H9 (cell line): Measurements from ENCODE around the gene HMGB4. TPM values are rescaled to one million over a fixed set of nuclear protein-coding genes. Genes with fewer than 3 reads are reported as not detected.

ENCODE experiments used
- DNase-seq: peaks from one replicate; pipeline ENCODE4 v3.0.0-alpha.2; 2017
- H2AFZ ChIP-seq: one replicate; pipeline ENCODE4 v1.6.1; 2013; ENCODE audit warnings: mild to moderate bottlenecking, low read length, control low read depth, moderate library complexity
- H2AK5ac ChIP-seq: 2 replicates; pipeline ENCODE4 v1.6.1; 2013; ENCODE audit warnings: low read length, control low read depth, mixed read lengths; ENCODE audit not compliant: insufficient read length
- H2BK120ac ChIP-seq: one replicate; pipeline ENCODE4 v1.6.1; 2013; ENCODE audit warnings: low read depth, mild to moderate bottlenecking, low read length, control low read depth, inconsistent platforms; ENCODE audit not compliant: poor library complexity, severe bottlenecking
- H2BK12ac ChIP-seq: 2 replicates; pipeline ENCODE4 v1.6.1; 2013; ENCODE audit warnings: low read length, control low read depth, mixed read lengths, low read depth; ENCODE audit not compliant: insufficient read length
- H2BK15ac ChIP-seq: 2 replicates; pipeline ENCODE4 v1.6.1; 2013; ENCODE audit warnings: low read depth, low read length, control low read depth
- H2BK20ac ChIP-seq: one replicate; pipeline ENCODE4 v1.6.1; 2013; ENCODE audit warnings: low read depth, mild to moderate bottlenecking, low read length, control low read depth, inconsistent platforms; ENCODE audit not compliant: poor library complexity, severe bottlenecking
- H2BK5ac ChIP-seq: 2 replicates; pipeline ENCODE4 v1.6.1; 2013; ENCODE audit warnings: low read length, control low read depth, mixed read lengths; ENCODE audit not compliant: insufficient read length
- H3K14ac ChIP-seq: 2 replicates; pipeline ENCODE4 v1.6.1; 2013; ENCODE audit warnings: low read length, control low read depth; ENCODE audit not compliant: insufficient read depth
- H3K18ac ChIP-seq: 2 replicates; pipeline ENCODE4 v1.6.1; 2013; ENCODE audit warnings: low read depth, mild to moderate bottlenecking, mixed read lengths, low read length, control low read depth; ENCODE audit not compliant: insufficient read length
- H3K23ac ChIP-seq: 2 replicates; pipeline ENCODE4 v1.6.1; 2013; ENCODE audit warnings: low read length, control low read depth, mixed read lengths, low read depth; ENCODE audit not compliant: insufficient read length
- H3K23me2 ChIP-seq: 2 replicates; pipeline ENCODE4 v1.6.1; 2013; ENCODE audit warnings: low read depth, mild to moderate bottlenecking, mixed read lengths, low read length, control low read depth; ENCODE audit not compliant: insufficient read length, poor library complexity, severe bottlenecking
- H3K27ac ChIP-seq: 2 replicates; pipeline ENCODE4 v1.5.1; 2013; ENCODE audit warnings: low read length, control low read depth, mixed read lengths, low read depth; ENCODE audit not compliant: insufficient read length
- H3K27me3 ChIP-seq: 2 replicates; pipeline ENCODE4 v1.6.1; 2013; ENCODE audit warnings: low read length, control low read depth, inconsistent platforms; ENCODE audit not compliant: insufficient read depth
- H3K4ac ChIP-seq: 2 replicates; pipeline ENCODE4 v1.6.1; 2013; ENCODE audit warnings: low read depth, mild to moderate bottlenecking, control low read depth, inconsistent platforms, low read length, moderate library complexity
- H3K4me1 ChIP-seq: 2 replicates; pipeline ENCODE4 v1.6.1; 2013; ENCODE audit warnings: low read length, control low read depth, inconsistent platforms; ENCODE audit not compliant: insufficient read depth
- H3K4me2 ChIP-seq: 2 replicates; pipeline ENCODE4 v1.6.1; 2013; ENCODE audit warnings: low read length, control low read depth, mixed read lengths; ENCODE audit not compliant: insufficient read length, insufficient read depth
- H3K56ac ChIP-seq: 2 replicates; pipeline ENCODE4 v1.6.1; 2013; ENCODE audit warnings: low read depth, mild to moderate bottlenecking, mixed read lengths, low read length, control low read depth; ENCODE audit not compliant: insufficient read length
- H3K79me1 ChIP-seq: 2 replicates; pipeline ENCODE4 v1.6.1; 2013; ENCODE audit warnings: low read depth, mild to moderate bottlenecking, moderate library complexity, low read length, control low read depth, inconsistent platforms; ENCODE audit not compliant: insufficient read depth, poor library complexity, severe bottlenecking
- H3K79me2 ChIP-seq: 2 replicates; pipeline ENCODE4 v1.6.1; 2013; ENCODE audit warnings: low read length, control low read depth, inconsistent platforms; ENCODE audit not compliant: insufficient read depth
- H3K9ac ChIP-seq: 2 replicates; pipeline ENCODE4 v1.6.1; 2013; ENCODE audit warnings: low read length, control low read depth, mixed read lengths; ENCODE audit not compliant: insufficient read length; ENCODE audit errors: extremely low read depth
- H3K9me3 ChIP-seq: one replicate; pipeline ENCODE4 v1.6.1; 2013; ENCODE audit warnings: low read depth, low read length, inconsistent platforms; ENCODE audit not compliant: control insufficient read depth
- H3T11ph ChIP-seq: one replicate; pipeline ENCODE4 v1.6.1; 2013; ENCODE audit warnings: mild to moderate bottlenecking, low read length, control low read depth, inconsistent platforms
- H4K20me1 ChIP-seq: one replicate; pipeline ENCODE4 v1.6.1; 2013; ENCODE audit not compliant: control insufficient read depth, insufficient read length, insufficient read depth
- H4K5ac ChIP-seq: 2 replicates; pipeline ENCODE4 v1.6.1; 2013; ENCODE audit warnings: low read depth, mild to moderate bottlenecking, mixed read lengths, low read length, control low read depth; ENCODE audit not compliant: insufficient read length
- H4K8ac ChIP-seq: replicated peaks from 2 replicates; pipeline ENCODE4 v1.6.1; 2013; ENCODE audit warnings: low read length, control low read depth, mixed read lengths, low read depth; ENCODE audit not compliant: insufficient read length
- H4K91ac ChIP-seq: 2 replicates; pipeline ENCODE4 v1.6.1; 2013; ENCODE audit warnings: low read depth, mild to moderate bottlenecking, moderate library complexity, mixed read lengths, low read length, control low read depth; ENCODE audit not compliant: insufficient read length
- H3K27ac Mint-ChIP-seq, 3 experiments: 2 replicates in 2 of 3; 3 replicates in 1 of 3; pipeline ENCODE4 v1.8.0; 2020 to 2021; ENCODE audit warnings: mixed read lengths in 3 of 3, mild to moderate bottlenecking in 1 of 3, moderate library complexity in 1 of 3
- H3K27me3 Mint-ChIP-seq: 2 replicates; pipeline ENCODE4 v1.8.0; 2021; ENCODE audit warnings: low read depth, mild to moderate bottlenecking, moderate library complexity, mixed read lengths
- H3K36me3 Mint-ChIP-seq, 3 experiments: 2 replicates in 2 of 3; 3 replicates in 1 of 3; pipeline ENCODE4 v1.8.0; 2020 to 2021; ENCODE audit warnings: low read depth in 3 of 3, mixed read lengths in 3 of 3; ENCODE audit not compliant: insufficient read depth in 1 of 3
- H3K4me1 Mint-ChIP-seq, 2 experiments: 2 replicates each; pipeline ENCODE4 v1.8.0; 2020; ENCODE audit warnings: mixed read lengths in 2 of 2
- H3K4me3 Mint-ChIP-seq, 2 experiments: 2 replicates in 1 of 2; 3 replicates in 1 of 2; pipeline ENCODE4 v1.8.0; 2020 to 2021; ENCODE audit warnings: mild to moderate bottlenecking in 2 of 2, mixed read lengths in 2 of 2, moderate library complexity in 1 of 2
- H3K9me3 Mint-ChIP-seq, 2 experiments: 2 replicates in 1 of 2; 3 replicates in 1 of 2; pipeline ENCODE4 v1.8.0; 2020; ENCODE audit warnings: mild to moderate bottlenecking in 2 of 2, mixed read lengths in 2 of 2, moderate library complexity in 1 of 2
- CTCF ChIP-seq: fragments of 200-600 bp; sonication (generic); conservative IDR thresholded peaks from 3 replicates; pipeline ENCODE4 v1.8.0; 2021; ENCODE audit warnings: antibody characterized with exemption, mild to moderate bottlenecking
- WGBS: extraction: QIAGEN DNeasy Blood & Tissue Kit; methylation state at CpG from one replicate; pipeline ENCODE4 v1.1.7; 2013; ENCODE audit warnings: missing lambda C conversion rate, low lambda C conversion rate, mixed read lengths; ENCODE audit not compliant: insufficient read length; ENCODE audit errors: extremely low coverage; 5-methylcytosine and 5-hydroxymethylcytosine counted together
- total RNA-seq: library from RNA; stranded (reverse); gene quantifications from 2 replicates; pipeline ENCODE4 v1.2.1, GENCODE V29; 2021

HMGB4 gene
- total RNA-seq, 1 experiment from 2014 or later, result not detected

GRCh38 chr1:33837635-33838034 is 26.2 kb upstream of the HMGB4 start:
- no peak overlapping the region for H3K23ac ChIP-seq
- no peaks in the 10 kb centered on the region for H3K79me2 ChIP-seq
- H2AK5ac ChIP-seq, result no peak overlapping the region
- no CpG with 5 or more reads among the region's 3 CpGs for WGBS
- no peak overlapping the region for H4K5ac ChIP-seq
- DNase-seq, result no peak
- no peak overlapping the region for H2BK5ac ChIP-seq
- no peak overlapping the region for H3K4me2 ChIP-seq
- H3K9me3 Mint-ChIP-seq, result peaks cover 23 to 29% of the 10 kb centered on the region in 2 experiments
- H3K79me1 ChIP-seq, result no peaks in the 10 kb centered on the region
- no peak overlapping the region for H3K18ac ChIP-seq
- no peak overlapping the region for H2BK12ac ChIP-seq
- no peak overlapping the region for H2AFZ ChIP-seq
- H3K23me2 ChIP-seq, result no peaks in the 10 kb centered on the region
- H3K4ac ChIP-seq, result no peak overlapping the region
- no peak overlapping the region for H3K56ac ChIP-seq
- no peaks in the 10 kb centered on the region for H3K27me3 ChIP-seq
- H3K27ac ChIP-seq, result no peak overlapping the region
- no peak overlapping the region for H3T11ph ChIP-seq
- H3K4me1 Mint-ChIP-seq, result no peaks in the 10 kb centered on the region
- no peak overlapping the region for H4K91ac ChIP-seq
- H2BK120ac ChIP-seq, result no peak overlapping the region
- peaks cover 16 to 35% (median 31%) of the 10 kb centered on the region in 3 experiments for H3K36me3 Mint-ChIP-seq
- no peak overlapping the region for H3K27ac Mint-ChIP-seq
- H2BK20ac ChIP-seq, result no peak overlapping the region
- H3K9ac ChIP-seq, result no peak overlapping the region
- H4K8ac ChIP-seq, result no peak overlapping the region
- H4K20me1 ChIP-seq, result no peaks in the 10 kb centered on the region
- H3K27me3 Mint-ChIP-seq, result no peaks in the 10 kb centered on the region
- H3K4me3 Mint-ChIP-seq, result no peak overlapping the region
- H3K4me1 ChIP-seq, result no peaks in the 10 kb centered on the region
- no peak for TF ChIP-seq CTCF
- H3K14ac ChIP-seq, result no peak overlapping the region
- peaks cover 10% of the 10 kb centered on the region for H3K9me3 ChIP-seq
- no peak overlapping the region for H2BK15ac ChIP-seq
